Measurements from ENCODE around the gene TEKT2.

The TEKT2 gene

DNA sequence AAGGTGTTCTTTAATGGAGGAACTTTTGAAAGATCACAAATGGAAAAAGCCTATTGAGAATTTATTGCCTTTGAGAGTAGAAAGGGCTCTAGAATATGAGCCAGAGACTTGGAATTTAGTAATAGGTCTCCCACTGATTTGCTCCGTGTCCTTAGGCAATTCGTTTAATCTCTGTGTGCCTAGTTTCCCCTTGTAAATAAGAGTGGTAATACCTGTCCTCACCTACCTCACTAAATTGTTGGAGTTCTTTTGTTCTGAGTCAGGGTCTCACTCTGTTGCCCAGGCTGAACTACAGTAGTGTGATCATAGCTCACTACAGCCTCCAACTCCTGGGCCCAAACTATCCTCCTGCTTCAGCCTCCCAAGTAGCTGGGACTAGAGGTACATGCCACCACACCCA is 15.0 kb upstream of the TEKT2 start:
- H3K4me2 ChIP-seq: no peak overlapping the region
- H3K27ac ChIP-seq: no peak overlapping the region
- no peak overlapping the region for H3K4me3 ChIP-seq
- H3K4me1 ChIP-seq: peaks cover 0 to 6% (median under 1%) of the 10 kb centered on the region in 10 experiments; a peak in 8 of 20 replicates
- H4K20me1 ChIP-seq: no peaks in the 10 kb centered on the region
- H3K9me3 ChIP-seq (replicated peaks in 1 of 11): peaks cover 0 to 15% (median 0%) of the 10 kb centered on the region in 11 experiments; a peak in 4 of 22 replicates
- peaks cover 0 to 2% (median 0%) of the 10 kb centered on the region in 11 experiments; a peak in 3 of 22 replicates for H3K36me3 ChIP-seq
- H3K9ac ChIP-seq: no peak overlapping the region
- no peaks in the 10 kb centered on the region for H3K27me3 ChIP-seq
- TF ChIP-seq Cebpa-rat (IDR thresholded peaks at IDR 0.05): no peak

DNA sequence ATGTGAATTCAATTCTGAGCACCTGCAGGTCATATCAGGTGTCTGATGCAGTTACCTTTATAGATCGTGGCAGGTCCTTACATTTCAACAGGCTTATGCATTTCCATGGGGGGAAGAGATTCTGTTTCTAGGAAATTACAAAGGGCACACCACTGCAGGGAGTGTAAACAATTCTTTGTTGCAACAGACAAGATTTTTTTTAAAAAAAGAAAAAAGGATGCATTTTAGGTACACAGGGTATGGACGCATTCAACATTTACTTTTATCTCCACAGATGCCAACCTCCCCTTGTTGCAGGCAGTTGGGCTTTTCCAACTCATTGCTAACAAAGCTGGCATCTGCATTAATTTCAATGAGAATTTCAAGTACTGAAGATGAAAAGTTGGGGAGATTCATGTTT is 13.5 kb upstream of the TEKT2 start:
- TF ChIP-seq Cebpa-rat (IDR thresholded peaks at IDR 0.05): no peak
- no peak overlapping the region for H3K9ac ChIP-seq
- H3K36me3 ChIP-seq: no peaks in the 10 kb centered on the region

DNA sequence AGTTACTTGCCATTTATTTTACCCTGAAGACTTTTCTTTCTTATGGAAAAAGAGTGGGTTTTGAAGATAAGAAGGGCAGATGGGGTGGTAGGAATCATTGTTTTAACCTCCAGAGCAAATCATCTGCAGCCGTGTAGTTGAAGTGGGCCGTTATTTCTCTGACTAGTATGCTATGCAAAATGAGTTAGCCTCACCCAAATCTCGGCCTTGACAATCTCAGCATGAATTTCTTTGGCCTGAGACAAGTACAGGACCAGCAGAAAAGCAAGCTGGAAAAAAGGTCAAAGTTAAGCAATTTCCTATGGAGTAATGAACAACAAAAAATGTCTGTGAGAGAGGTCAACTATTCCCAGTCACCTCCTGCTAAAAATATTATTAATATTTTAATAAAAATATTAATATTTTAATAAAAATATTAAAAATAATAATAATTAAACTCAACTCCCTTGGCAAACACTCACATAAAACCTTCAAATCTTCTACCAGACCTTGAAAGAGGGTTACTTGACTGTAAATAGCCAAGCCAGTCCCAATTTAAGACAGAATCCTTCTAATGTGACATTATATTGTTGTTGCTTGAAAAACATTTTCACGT is 6.8 kb upstream of the TEKT2 start:
- Histone ChIP-seq H3K4me2 (no peak overlapping the region), H3K36me3 (no peaks in the 10 kb centered on the region), H3K4me3 (no peak overlapping the region), H3K9me3 (replicated peaks in 1 of 11) (no peaks in the 10 kb centered on the region), H3K27me3 (no peaks in the 10 kb centered on the region), H3K4me1 (peaks cover 0 to 22% (median 11%) of the 10 kb centered on the region in 10 experiments; a peak in 15 of 20 replicates), H3K27ac (no peak overlapping the region), H4K20me1 (no peaks in the 10 kb centered on the region), H3K9ac (no peak overlapping the region)
- no peak for TF ChIP-seq Cebpa-rat (IDR thresholded peaks at IDR 0.05)

More for the DNA sequence above, 13.5 kb upstream of the TEKT2 start:
- H3K4me1 ChIP-seq: peaks cover 0 to 20% (median 8%) of the 10 kb centered on the region in 10 experiments; a peak in 10 of 20 replicates
- H3K27me3 ChIP-seq: no peaks in the 10 kb centered on the region
- H3K27ac ChIP-seq: no peak overlapping the region
- no peak overlapping the region for H3K4me3 ChIP-seq
- H3K9me3 ChIP-seq (replicated peaks in 1 of 11): peaks cover 0 to 15% (median 0%) of the 10 kb centered on the region in 11 experiments; a peak in 4 of 22 replicates
- no peak overlapping the region for H3K4me2 ChIP-seq
- no peaks in the 10 kb centered on the region for H4K20me1 ChIP-seq

DNA sequence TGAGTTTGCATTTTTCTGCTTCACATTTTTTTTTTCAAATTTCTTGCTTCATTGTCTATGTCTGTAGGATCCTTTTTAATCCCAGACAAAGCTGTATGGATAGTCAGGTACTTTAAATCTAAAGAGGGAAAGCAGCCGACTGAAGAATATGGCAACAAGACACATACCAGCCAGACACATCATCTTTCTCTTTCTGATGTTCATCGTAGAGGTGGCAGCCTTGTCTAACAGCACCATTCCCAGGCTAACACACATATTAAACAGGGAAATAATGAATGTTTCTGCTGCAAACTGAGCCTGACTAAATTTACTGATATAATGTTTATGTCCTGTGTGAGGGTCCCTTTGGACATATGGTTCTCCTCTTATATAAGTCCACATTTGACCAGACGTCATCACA is 3.7 kb upstream of the TEKT2 start:
- peaks cover 9 to 31% (median 19%) of the 10 kb centered on the region in 10 experiments; a peak in 18 of 20 replicates for H3K4me1 ChIP-seq
- H3K27ac ChIP-seq: no peak overlapping the region
- H3K9me3 ChIP-seq (replicated peaks in 1 of 11): no peaks in the 10 kb centered on the region
- TF ChIP-seq Cebpa-rat (IDR thresholded peaks at IDR 0.05): no peak
- H3K9ac ChIP-seq: no peak overlapping the region
- H4K20me1 ChIP-seq: no peaks in the 10 kb centered on the region
- peaks cover 0 to 22% (median 3%) of the 10 kb centered on the region in 11 experiments; a peak in 9 of 22 replicates for H3K27me3 ChIP-seq
- H3K36me3 ChIP-seq: no peaks in the 10 kb centered on the region
- H3K4me3 ChIP-seq: no peak overlapping the region
- H3K4me2 ChIP-seq: no peak overlapping the region

DNA sequence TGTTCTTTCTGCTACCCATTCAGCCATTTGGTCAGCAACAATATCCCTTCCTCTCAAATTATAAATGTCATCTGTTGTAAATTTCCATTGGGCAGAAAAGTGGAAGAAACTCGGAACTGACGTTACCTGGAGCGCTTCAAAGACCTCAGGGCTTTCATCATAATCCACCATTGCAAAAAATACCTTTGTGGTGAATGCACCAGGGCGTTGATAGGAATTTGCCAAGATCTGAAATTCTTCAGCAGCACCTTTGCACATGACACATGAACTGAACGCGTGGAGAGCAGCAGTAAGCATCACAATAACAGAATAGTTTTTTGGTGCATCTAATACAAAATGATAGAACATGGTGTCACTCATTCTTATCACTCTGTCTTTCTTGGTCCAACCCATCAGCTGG is 3.1 kb upstream of the TEKT2 start:
- peaks cover 0 to 22% (median 3%) of the 10 kb centered on the region in 11 experiments; a peak in 9 of 22 replicates for H3K27me3 ChIP-seq
- TF ChIP-seq Cebpa-rat (IDR thresholded peaks at IDR 0.05): no peak
- no peak overlapping the region for H3K9ac ChIP-seq
- H3K36me3 ChIP-seq: no peaks in the 10 kb centered on the region
- no peaks in the 10 kb centered on the region for H4K20me1 ChIP-seq
- peaks cover 9 to 34% (median 19%) of the 10 kb centered on the region in 10 experiments; a peak in 18 of 20 replicates for H3K4me1 ChIP-seq
- no peak overlapping the region for H3K27ac ChIP-seq
- H3K4me3 ChIP-seq: no peak overlapping the region
- H3K9me3 ChIP-seq (replicated peaks in 1 of 11): no peaks in the 10 kb centered on the region
- H3K4me2 ChIP-seq: no peak overlapping the region

DNA sequence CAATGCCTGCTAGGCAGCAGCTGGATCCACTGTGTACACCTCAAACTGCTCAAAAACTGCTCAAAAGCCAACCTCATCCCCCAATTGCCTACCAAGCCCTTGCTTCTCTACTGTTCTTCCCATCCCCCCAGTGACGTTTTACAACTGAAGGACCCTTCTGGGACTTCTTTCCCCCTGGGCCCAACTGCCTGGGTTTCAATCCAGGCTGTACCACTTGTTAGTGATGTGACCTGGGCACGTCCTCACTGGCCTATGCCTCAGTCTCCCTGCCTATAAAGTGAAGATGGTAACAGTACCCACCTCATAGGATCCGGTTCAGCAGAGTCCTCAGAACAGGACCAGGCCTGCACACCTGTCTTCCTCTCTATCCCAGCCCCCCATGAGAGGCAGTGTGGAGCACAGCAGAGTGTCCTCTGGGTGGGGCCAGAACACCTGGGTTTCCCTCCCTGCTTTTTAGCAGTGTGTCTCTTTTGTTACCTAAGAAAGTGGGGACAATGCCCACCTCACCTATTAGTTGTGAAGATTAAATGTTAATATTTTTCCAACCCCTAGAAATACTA is 1.9 kb upstream of the TEKT2 start:
- Histone ChIP-seq H4K20me1 (no peaks in the 10 kb centered on the region), H3K27ac (no peak overlapping the region), H3K9me3 (replicated peaks in 1 of 11) (no peaks in the 10 kb centered on the region), H3K27me3 (peaks cover 0 to 22% (median 3%) of the 10 kb centered on the region in 11 experiments; a peak in 9 of 22 replicates), H3K4me3 (no peak overlapping the region), H3K4me2 (peak overlapping the region in 6 of 11 experiments; percentile 20 to 44 (median 32); a peak in 9 of 22 replicates), H3K4me1 (peaks cover 10 to 46% (median 27%) of the 10 kb centered on the region in 10 experiments; a peak in 19 of 20 replicates), H3K9ac (no peak overlapping the region), H3K36me3 (no peaks in the 10 kb centered on the region)
- no peak for TF ChIP-seq Cebpa-rat (IDR thresholded peaks at IDR 0.05)

DNA sequence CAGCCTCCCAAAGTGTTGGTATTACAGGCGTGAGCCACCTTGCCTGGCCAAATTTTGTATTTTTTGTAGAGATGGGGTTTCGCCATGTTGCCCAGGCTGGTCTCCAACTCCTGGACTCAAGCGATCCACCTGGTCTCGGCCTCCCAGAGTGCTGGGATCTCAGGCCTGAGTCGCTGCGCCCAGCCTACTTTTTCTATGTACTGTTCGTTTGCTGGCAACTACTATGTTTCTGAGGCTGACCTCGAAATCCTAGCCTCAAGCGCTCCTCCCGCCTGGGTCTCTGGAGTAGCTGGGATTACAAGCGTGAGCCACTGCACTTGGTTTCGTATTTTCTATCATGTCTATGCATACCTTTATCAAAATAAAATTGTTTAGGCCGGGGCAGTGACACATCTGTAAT is 675 bp upstream of the TEKT2 start:
- Histone ChIP-seq H3K4me1 (peaks cover 22 to 58% (median 39%) of the 10 kb centered on the region in 10 experiments), H3K27me3 (peaks cover 0 to 22% (median 3%) of the 10 kb centered on the region in 11 experiments; a peak in 9 of 22 replicates), H3K9ac (peak overlapping the region in 1 of 11 experiments; percentile 67; a peak in 1 of 22 replicates), H3K4me2 (peak overlapping the region in 9 of 11 experiments; percentile 80 to 96 (median 89); a peak in 17 of 22 replicates), H3K9me3 (replicated peaks in 1 of 11) (no peaks in the 10 kb centered on the region), H3K27ac (no peak overlapping the region), H3K36me3 (no peaks in the 10 kb centered on the region), H3K4me3 (peak overlapping the region in 1 of 10 experiments; percentile 54; a peak in 1 of 20 replicates), H4K20me1 (no peaks in the 10 kb centered on the region)
- no peak for TF ChIP-seq Cebpa-rat (IDR thresholded peaks at IDR 0.05)

DNA sequence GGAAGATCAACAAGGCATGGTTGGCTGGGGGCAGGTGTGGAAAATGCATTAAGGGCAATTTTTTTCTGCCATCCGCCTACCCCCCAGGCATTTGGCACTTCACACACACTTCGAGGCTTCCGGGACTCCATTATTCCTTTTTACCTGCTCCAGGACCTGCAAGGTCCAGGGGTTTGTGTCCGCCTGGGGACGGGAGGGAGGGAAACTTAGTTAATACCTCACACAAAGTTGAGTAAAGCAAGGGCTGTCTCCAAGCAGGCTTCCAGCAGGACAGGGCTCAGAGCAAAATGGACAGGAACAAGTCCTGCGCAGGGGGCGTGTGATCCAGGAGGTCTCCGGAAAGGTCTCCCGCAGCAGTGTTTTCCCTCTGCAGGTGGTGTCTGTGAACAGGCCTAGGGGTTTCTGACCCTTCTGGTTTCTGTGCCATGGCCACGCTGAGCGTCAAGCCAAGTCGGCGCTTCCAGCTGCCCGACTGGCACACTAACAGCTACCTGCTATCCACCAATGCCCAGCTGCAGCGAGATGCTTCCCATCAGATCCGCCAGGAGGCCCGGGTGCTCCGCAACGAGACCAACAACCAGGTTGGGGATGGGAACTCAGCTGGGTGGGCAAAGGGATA is 712 bp downstream of the TEKT2 start:
- no peaks in the 10 kb centered on the region for H3K36me3 ChIP-seq
- H3K4me3 ChIP-seq: peak overlapping the region; percentile 43 to 68 (median 54)
- H3K27ac ChIP-seq: peak overlapping the region in 3 of 11 experiments; percentile 32 to 58 (median 41); a peak in 4 of 22 replicates
- H3K4me1 ChIP-seq: peaks cover 25 to 65% (median 45%) of the 10 kb centered on the region in 10 experiments
- H3K4me2 ChIP-seq: peak overlapping the region; percentile 80 to 96 (median 92)
- peaks cover 0 to 22% (median 3%) of the 10 kb centered on the region in 11 experiments; a peak in 9 of 22 replicates for H3K27me3 ChIP-seq
- H3K9me3 ChIP-seq (replicated peaks in 1 of 11): no peaks in the 10 kb centered on the region
- H4K20me1 ChIP-seq: peaks cover 0 to 7% (median 0%) of the 10 kb centered on the region in 11 experiments; a peak in 2 of 22 replicates
- H3K9ac ChIP-seq: peak overlapping the region; percentile 18 to 71 (median 53); a peak in 17 of 22 replicates
- no peak for TF ChIP-seq Cebpa-rat (IDR thresholded peaks at IDR 0.05)

DNA sequence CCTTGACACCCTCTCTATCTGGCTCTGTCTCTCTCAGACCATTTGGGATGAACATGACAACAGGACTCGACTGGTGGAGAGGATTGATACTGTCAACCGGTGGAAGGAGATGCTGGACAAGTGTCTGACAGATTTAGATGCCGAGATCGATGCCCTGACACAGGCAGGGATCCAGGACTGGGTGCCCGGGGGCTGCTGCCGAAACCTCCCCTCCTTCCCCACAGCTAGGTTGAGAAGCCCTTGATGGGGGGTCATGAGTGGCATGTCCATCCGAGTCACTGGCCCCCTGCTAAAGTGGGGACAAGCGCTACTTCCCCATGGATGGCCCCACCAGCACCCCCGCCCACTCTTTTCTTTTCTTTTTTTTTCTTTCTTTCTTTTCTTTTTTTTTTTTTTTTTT is 1.2 kb downstream of the TEKT2 start:
- Histone ChIP-seq H3K4me2 (peak overlapping the region; percentile 80 to 96 (median 92); a peak in 19 of 22 replicates), H3K9ac (0 out of 22 replicates have a peak overlapping the region, but pooled peaks of 1 of the 11 experiments have one; percentile 67), H3K9me3 (replicated peaks in 1 of 11) (no peaks in the 10 kb centered on the region), H3K27ac (no peak overlapping the region), H3K36me3 (peaks cover 0 to 2% (median 0%) of the 10 kb centered on the region in 11 experiments; a peak in 5 of 22 replicates), H3K27me3 (peaks cover 0 to 22% (median 3%) of the 10 kb centered on the region in 11 experiments; a peak in 9 of 22 replicates), H3K4me3 (no peak overlapping the region), H3K4me1 (peaks cover 28 to 69% (median 50%) of the 10 kb centered on the region in 10 experiments), H4K20me1 (peaks cover 0 to 7% (median 0%) of the 10 kb centered on the region in 11 experiments; a peak in 5 of 22 replicates)
- no peak for TF ChIP-seq Cebpa-rat (IDR thresholded peaks at IDR 0.05)

Measured in BLaER1 treated with 17β-estradiol and CSF1 and Interleukin-3, amounts not matched to agents 10 nM and 100 nM (cell line).